Aorta (tissue), 4 donors: ENCODE data around the gene MRFAP1L1. TPM values are rescaled to one million over a fixed set of nuclear protein-coding genes. Genes with fewer than 3 reads are reported as not detected.

Experiments
- polyA plus RNA-seq, 2 donors: library from polyadenylated mRNA; stranded (reverse); fragments of 200-250 nt; gene quantifications; one replicate each; pipeline ENCODE4 v1.2.3, GENCODE V29; 2013
- total RNA-seq, 2 donors: library from RNA; stranded (reverse); fragmentation: NEBNext Ultra II Directional; extraction: Animal tissue kit (Norgen Biotek cat#: 25700); gene quantifications; one replicate each; pipeline ENCODE4 v1.2.1, GENCODE V29; 2021
- donor health status: healthy with polysubstance abuse.
- donor health status: Bipolar disorder and iron deficiency.
- donor health status: DM: no; HTN: no; CAD: no.
- donor health status: DM: yes; HTN: yes; CAD: no.

The MRFAP1L1 gene
- total and polyA plus RNA-seq, 4 donors: 38.3 to 91.0 (median 45.7) TPM

Other genes with a start within 250 kb of the MRFAP1L1 start
- 1 to 10 TPM in 1 of 2 donors, under 1 TPM in 1; 0.65 to 1.3 TPM for gene PPP2R2C, start 237.3 kb downstream of the MRFAP1L1 start, total RNA-seq
- gene PPP2R2C, start 237.3 kb downstream of the MRFAP1L1 start, polyA plus RNA-seq: under 1 TPM in 1 of 2 donors, not detected in 1; 0.25 TPM
- gene MAN2B2, start 134.7 kb downstream of the MRFAP1L1 start, total RNA-seq: 10 to 100 TPM; 44.8 to 58.0 TPM
- 10 to 100 TPM; 13.1 to 40.3 TPM for gene MAN2B2, start 134.7 kb downstream of the MRFAP1L1 start, polyA plus RNA-seq
- 100 to 1,000 TPM; 244 to 263 TPM for gene MRFAP1, start 69.2 kb downstream of the MRFAP1L1 start, total RNA-seq
- gene MRFAP1, start 69.2 kb downstream of the MRFAP1L1 start, polyA plus RNA-seq: 100 to 1,000 TPM; 326 to 419 TPM
- gene S100P, start 16.0 kb downstream of the MRFAP1L1 start, total RNA-seq: 1 to 10 TPM; 1.9 to 7.2 TPM
- gene S100P, start 16.0 kb downstream of the MRFAP1L1 start, polyA plus RNA-seq: 10 to 100 TPM in 1 of 2 donors, 1 to 10 TPM in 1; 4.3 to 17.2 TPM
- gene BLOC1S4, start 6.3 kb upstream of the MRFAP1L1 start, total RNA-seq: 10 to 100 TPM; 10.8 to 12.5 TPM
- 1 to 10 TPM; 8.6 to 8.8 TPM for gene BLOC1S4, start 6.3 kb upstream of the MRFAP1L1 start, polyA plus RNA-seq
- 10 to 100 TPM; 32.0 to 38.8 TPM for gene KIAA0232, start 72.9 kb upstream of the MRFAP1L1 start, total RNA-seq
- 1 to 10 TPM; 7.9 to 9.2 TPM for gene KIAA0232, start 72.9 kb upstream of the MRFAP1L1 start, polyA plus RNA-seq
- 10 to 100 TPM; 33.8 to 59.7 TPM for gene TBC1D14, start 200.0 kb upstream of the MRFAP1L1 start, total RNA-seq
- 10 to 100 TPM; 12.9 to 17.9 TPM for gene TBC1D14, start 200.0 kb upstream of the MRFAP1L1 start, polyA plus RNA-seq